GM21381 (cell line): ENCODE results near the gene SP1.
"Not testable (repeated sequence)": the region's sequence is repeated elsewhere in the genome, so short reads cannot be mapped to it uniquely, and the experiment has no call there.

Source experiments
- ATAC-seq: cut with Tn5 transposase; IDR thresholded peaks from one replicate; pipeline ENCODE4 v1.9.1; 2021; ENCODE audit warnings: mild to moderate bottlenecking, moderate library complexity; ENCODE audit not compliant: unreplicated experiment

Gene SP1

GRCh38 chr12:53380104-53380793 lies at the start of gene SP1:
Gene SP1, plus strand, starts transcription at chr12:53380176. Its CDS starts 116 bp downstream, at chr12:53380292.
- peak; percentile 40 for ATAC-seq

DNA sequence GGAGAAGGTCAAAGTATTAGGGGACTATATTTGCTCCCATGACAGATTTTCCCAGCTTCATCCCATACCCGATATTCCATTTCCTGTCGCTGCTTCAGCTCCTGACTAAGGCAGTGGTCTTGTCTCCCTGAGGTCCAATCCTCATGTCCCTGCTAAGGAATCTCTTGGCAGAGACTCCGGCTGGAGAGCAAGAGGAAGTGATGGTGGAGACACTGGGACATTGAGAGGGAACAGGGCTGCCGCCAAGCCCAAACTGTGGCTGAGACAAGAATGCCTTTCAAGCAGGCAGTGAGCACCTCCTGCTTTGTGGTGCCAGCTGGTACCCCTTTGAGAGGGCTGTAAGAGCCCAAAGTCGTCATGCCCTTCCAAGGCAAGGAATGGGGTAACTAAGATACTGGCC lies 49.3 kb upstream of the SP1 start:
- ATAC-seq: no peak

DNA sequence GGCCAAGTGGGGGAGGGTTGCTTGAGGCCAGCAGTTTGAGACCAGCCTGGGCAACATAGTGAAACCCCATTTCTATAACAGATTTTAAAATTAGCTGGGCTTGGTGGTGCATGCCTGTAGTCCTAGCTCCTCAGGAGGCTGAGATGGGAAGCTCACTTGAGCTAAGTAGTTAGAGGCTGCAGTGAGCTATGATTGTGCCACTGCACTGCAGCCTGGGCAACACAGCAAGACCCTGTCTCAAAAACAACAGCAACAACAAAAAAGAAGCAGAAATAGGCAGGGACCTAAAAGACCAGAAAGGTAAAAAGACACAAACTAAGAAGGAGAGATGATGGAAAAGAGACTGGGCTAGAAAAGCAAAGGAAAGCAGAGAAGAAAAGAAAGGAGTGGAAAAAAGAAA lies 47.6 kb upstream of the SP1 start:
- ATAC-seq: not testable (repeated sequence)

GRCh38 chr12:53332744-53333143 lies 47.2 kb upstream of the SP1 start:
- no peak for ATAC-seq

DNA sequence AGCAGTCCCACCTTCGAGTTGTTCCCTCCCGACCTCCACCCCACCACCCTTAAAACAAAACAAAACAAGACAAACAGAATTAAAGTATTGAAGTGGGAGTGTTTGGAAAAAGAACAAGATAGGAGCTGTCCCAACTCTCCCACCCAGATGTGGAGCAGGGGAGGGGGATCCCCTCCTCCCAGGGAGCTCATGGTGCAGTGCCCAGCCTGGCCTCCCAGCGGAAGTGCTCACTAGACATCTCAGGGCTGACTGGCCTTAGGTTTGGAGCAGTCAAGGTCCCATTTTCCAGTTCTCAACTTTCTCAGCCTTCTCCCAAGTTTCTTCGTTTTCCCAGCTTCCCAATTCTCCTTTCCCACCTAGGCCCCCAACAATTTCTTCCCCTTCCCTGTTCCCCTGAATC lies 46.7 kb upstream of the SP1 start:
- no peak for ATAC-seq

DNA sequence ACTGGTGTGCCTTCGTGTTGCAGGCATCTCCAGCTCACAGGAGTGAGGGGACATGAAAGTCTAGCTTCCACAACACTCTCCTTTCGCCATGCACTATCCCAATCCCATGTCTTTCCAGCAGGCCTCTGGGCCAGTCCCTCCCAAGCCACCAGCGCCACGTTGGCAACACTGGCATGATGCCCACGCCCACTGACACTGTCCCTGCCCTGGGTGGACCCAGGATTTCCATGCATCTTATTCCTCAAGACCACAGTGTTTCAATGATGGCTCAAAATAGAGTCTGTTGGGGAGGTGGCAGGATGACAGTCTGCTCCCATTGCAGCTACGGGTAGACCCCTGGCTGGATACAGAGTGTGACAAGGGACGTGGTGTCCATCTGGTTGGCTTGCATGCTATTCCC lies 46.1 kb upstream of the SP1 start:
- ATAC-seq: no peak

- no peak for ATAC-seq
Measured at GRCh38 chr12:53334822-53335221, 45.2 kb upstream of the SP1 start.

DNA sequence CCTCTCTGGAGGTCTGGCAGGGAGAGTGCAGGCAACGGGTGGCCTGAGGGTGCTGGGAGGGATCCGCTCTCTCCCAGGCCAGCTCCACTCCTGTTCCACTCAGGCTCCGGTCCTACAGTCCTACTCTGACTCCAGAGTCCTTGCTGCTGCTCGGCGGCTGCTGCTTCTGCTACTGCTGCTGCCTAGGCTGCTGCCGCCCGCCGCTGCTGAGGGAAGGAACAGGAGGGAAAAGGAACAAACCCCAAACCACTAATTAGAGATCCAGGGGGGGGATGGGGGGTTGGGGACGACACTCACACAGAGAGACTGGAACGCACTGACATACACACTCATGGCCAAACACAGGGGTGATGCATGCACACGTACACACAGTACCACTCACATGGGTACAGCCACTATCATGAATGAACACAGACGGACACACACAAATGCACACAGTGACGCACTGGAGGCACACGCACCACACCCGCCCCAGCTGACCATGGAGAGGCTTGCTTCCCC lies 43.7 kb upstream of the SP1 start, which contains the start of gene SP7:
Gene SP7, minus strand, starts transcription at position 174 of the 501 bp plus-strand sequence. CDS start 708 bp downstream, outside the sequence.
- ATAC-seq: no peak

DNA sequence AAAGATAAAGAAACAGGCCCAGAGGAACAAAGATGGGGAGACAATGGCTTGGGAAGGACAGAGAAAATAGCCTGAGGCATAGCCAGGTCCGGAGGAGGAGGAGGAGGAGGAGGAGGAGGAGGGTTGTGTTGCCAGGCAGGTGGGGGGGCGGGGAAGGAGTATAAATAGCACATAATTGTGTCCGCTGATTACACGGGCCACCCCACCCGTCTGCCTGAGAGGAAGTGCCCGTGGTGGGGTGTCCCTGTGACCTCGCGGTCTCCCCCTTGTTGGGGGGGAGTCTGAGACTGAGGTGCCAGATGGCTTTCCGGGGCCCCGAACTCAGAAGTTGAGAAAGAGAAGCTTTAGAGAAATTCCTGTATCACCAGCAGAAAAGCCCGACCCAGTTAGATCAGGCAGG lies 42.0 kb upstream of the SP1 start:
- no peak for ATAC-seq

DNA sequence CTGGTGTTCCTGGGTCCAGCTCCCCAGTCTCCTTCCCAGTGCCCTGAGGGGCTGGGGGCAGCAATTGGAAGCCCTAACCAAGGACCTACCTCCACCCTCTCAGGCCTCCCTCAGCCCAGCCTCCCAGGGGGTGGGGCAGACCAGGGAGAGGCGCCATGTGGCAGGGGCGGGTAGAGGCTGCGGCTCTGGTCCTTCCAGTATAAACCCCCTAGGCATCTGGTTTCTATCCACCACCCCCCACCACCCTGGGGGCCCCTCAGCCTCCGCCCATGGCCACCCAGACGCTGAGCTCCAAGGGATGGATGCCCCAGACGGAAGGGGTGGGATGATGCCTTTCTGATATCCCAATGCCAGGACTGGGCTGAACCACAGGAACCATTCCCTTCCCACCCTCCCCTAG lies 41.1 kb upstream of the SP1 start:
- ATAC-seq: no peak

DNA sequence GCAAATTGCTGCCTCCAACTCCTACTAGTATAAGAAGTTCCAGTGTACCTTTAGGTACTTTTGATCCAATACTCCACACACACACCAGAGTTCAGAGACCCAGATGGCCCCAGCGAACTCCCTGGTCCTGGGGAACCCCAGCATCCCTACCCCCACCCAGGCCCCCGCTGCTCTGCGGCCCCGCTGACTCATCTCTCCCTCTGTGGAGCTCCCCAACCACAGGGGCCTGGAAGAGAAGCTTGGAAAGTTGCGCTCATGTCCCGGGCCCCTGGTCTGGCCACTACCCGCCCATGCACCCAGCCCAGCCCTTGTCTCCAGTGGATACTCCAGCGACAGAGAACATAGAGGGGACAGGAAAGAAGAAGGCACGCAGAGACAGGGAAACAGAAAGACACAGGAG lies 39.6 kb upstream of the SP1 start:
- no peak for ATAC-seq

GRCh38 chr12:53343449-53343848 lies 36.5 kb upstream of the SP1 start:
- no peak for ATAC-seq

DNA sequence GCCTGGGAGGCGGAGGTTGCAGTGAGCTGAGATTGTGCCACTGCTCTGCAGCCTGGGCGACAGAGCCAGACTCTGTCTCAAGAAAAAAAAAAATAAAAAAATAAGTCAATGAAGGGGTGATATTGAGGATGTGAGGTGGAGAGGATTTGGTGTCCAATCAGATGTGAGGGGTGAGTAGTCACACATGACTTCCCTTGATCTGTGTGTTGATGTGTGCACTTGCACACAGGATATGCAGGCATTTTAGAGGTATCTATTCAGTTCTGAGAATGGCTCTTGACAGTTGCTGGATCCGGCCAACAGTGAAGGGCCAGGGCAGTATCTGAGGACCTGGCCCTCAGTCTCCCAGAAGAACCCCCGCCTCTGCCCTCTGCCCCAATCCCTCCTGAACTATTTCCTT lies 36.0 kb upstream of the SP1 start:
- no peak for ATAC-seq

DNA sequence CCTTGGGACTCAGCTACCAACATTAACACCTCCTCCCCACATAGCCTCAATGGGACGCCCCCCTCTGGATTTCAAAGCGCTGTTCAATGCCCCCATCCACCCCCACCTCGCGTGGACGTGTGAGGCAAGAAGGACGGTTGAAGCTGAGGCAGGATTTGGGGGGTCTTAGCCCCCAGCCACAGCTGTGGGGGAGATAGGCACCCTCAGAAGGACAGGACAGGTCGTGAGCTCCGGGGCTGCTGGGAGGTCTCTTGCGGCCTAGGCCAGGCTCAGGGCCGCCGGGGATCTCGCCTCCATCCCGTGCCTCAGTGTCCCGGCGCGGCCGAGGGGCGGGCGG lies 35.5 kb upstream of the SP1 start:
- ATAC-seq: no peak

GRCh38 chr12:53344824-53345485 lies 35.0 kb upstream of the SP1 start:
- ATAC-seq: peak; percentile 60

- no peak for ATAC-seq
Measured at GRCh38 chr12:53345486-53346188, 34.3 kb upstream of the SP1 start.

- no peak for ATAC-seq
Measured at GRCh38 chr12:53346491-53346890, 33.5 kb upstream of the SP1 start.

GRCh38 chr12:53347905-53348304 lies 32.1 kb upstream of the SP1 start:
- no peak for ATAC-seq

DNA sequence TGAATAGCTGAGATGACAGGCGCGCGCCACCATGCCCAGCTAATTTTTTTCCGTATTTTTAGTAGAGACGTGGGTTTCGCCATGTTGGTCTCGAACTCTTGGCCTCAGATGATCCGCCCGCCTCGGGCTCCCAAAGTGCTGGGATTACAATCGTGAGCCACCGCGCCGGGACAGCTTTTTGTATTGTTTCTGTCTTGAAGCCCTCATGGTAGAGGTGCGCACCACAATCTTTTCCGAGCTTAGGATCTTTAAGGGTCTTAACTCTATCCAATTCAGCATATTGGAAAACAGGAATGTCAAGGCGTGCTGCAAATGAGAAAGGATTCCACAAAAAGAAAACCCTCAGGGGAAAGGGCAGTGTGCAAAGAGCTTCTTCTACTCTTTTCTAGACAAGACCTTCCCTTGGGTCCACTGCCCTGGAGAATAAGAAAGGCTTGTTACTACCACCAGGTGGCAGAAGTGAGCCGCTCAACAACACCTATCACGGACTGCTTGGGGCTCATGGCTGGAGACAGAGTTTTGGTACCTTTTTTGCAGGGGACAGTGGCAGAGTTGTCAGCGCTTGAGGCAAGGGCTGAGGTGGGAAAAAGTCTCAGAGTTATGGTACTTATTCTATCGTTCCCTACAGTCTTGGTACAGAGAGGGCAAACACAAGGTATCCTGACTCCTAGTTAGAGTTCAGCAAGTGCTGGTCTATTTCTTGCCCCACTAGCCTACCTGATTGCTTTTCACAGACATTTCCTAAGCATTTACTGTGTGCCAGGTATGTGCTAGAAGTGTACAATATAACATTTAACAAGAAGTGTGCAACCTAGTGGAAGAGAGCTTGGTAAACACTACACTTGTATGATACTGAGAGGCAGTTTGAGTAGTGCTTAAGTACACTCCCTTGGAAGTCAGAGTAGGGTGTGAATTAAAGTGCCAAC lies 27.4 kb upstream of the SP1 start:
- no peak for ATAC-seq

DNA sequence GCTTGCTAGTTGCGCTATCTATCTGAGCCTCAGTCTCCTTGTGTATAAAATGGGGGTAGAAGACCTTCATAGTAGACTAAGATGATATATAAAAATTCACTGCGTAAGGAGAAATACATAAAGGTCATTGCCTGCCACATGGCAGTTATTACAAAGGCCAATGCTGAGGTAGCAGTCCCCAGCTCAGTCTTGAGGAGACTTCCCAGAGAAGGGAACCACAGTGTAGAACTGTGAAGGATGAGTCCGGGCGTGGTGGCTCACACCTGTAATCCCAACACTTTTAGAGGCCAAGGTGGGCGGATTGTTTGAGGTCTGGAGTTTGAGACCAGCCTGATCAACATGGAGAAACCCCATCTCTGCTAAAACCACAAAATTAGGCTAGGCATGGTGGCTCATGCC lies 26.7 kb upstream of the SP1 start:
- no peak for ATAC-seq

- ATAC-seq: no peak
Measured at GRCh38 chr12:53355121-53355520, 24.9 kb upstream of the SP1 start.
